ENCODE results near the gene UBQLNL. TPM values are rescaled to one million over a fixed set of nuclear protein-coding genes. Genes with fewer than 3 reads are reported as not detected.
A peak's percentile ranks its signal among the peaks of the same experiment; 100 is the strongest.

The UBQLNL gene
- total and polyA plus RNA-seq, 10 donors: 0.33 to 2.3 (median 0.96) TPM

GRCh38 chr11:5476186-5476819 is 40.2 kb downstream of the UBQLNL start:
- Histone ChIP-seq H3K27ac (no peak overlapping the region), H3K27me3 (replicated peaks in 1 of 7) (peaks cover 0 to 3% (median 0%) of the 10 kb centered on the region in 7 donors), H3K36me3 (no peaks in the 10 kb centered on the region), H3K4me3 (no peak overlapping the region), H3K4me1 (no peaks in the 10 kb centered on the region), H3K9me3 (no peaks in the 10 kb centered on the region)
- no peak for DNase-seq
- intact Hi-C loops (cut with DNase I; ENCODE audit: low total_unique reads): loop anchor here (2.0 kb wide), 1 partner anchor 332 kb away; the partner anchor contains the start of gene OR52N2
- TF ChIP-seq POLR2A (IDR thresholded peaks at IDR 0.05): no peak
- TF ChIP-seq CTCF (IDR thresholded peaks at IDR 0.05 in 8 of 11, conservative IDR thresholded peaks at IDR 0.05 in 3 of 11): peak in 10 of 11 experiments; percentile 28 to 82 (median 70)
- 32 to 47% (median 38%) methylated on average over 2 of the region's 2 CpGs for WGBS, 5 donors

DNA sequence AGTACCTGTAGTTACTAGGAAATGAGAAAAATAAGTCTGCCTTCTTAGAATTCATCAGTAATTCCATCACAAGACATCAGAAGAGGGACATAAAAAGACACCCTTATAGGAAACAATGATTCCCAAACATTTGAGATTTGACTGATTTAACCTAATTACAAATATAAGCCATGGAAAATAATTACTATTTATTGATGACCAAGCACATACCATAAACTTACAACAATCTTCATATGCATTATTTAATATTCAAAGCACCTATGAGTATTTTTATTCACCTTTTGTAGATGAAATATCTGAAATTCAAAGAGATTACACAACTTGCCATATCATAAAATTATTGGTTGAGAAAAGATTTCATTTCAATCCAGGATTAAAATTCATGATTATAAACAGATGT is 42.6 kb downstream of the UBQLNL start:
- DNase-seq: no peak
- TF ChIP-seq POLR2AphosphoS5 (IDR thresholded peaks at IDR 0.05) (no peak), POLR2A (IDR thresholded peaks at IDR 0.05) (no peak), CTCF (IDR thresholded peaks at IDR 0.05 in 8 of 11, conservative IDR thresholded peaks at IDR 0.05 in 3 of 11) (no peak)
- Histone ChIP-seq H3K9me3 (no peaks in the 10 kb centered on the region), H3K4me1 (no peaks in the 10 kb centered on the region), H3K4me3 (no peak overlapping the region), H3K27ac (no peak overlapping the region), H3K27me3 (replicated peaks in 1 of 7) (peaks cover 0 to 3% (median 0%) of the 10 kb centered on the region in 7 donors), H3K36me3 (no peaks in the 10 kb centered on the region)
- intact Hi-C loops (cut with DNase I; ENCODE audit: low total_unique reads): no loop called here

DNA sequence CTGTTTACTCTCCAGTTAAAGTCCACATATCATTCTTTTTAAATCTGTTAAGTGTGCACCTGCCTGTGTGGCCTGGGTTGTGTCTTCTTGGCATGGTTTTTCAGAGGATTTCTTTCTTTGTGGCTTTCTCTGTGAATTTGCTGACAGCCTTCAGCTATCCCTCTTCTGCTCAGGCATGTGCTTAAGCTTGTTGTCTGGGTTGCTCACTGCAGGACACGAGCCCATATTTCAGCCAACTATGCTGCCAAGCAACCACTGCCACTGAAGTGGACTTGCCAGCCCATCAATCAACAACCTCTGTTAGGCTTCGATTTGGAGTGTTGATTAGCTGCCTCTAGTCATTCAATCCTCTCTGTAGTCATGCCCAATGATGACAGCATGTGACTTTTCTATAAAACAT is 49.0 kb downstream of the UBQLNL start:
- DNase-seq: no peak
- no peaks in the 10 kb centered on the region for H3K4me1 ChIP-seq
- H3K4me3 ChIP-seq: no peak overlapping the region
- H3K9me3 ChIP-seq: no peaks in the 10 kb centered on the region
- intact Hi-C loops (cut with DNase I; ENCODE audit: low total_unique reads): no loop called here
- H3K27ac ChIP-seq: no peak overlapping the region
- TF ChIP-seq POLR2A (IDR thresholded peaks at IDR 0.05) (no peak), CTCF (IDR thresholded peaks at IDR 0.05 in 8 of 11, conservative IDR thresholded peaks at IDR 0.05 in 3 of 11) (no peak), POLR2AphosphoS5 (IDR thresholded peaks at IDR 0.05) (no peak)
- peaks cover 0 to 3% (median 0%) of the 10 kb centered on the region in 7 donors for H3K27me3 ChIP-seq (replicated peaks in 1 of 7)
- H3K36me3 ChIP-seq: no peaks in the 10 kb centered on the region
- WGBS, 5 donors: 49 to 84% (median 73%) methylated on average over 2 of the region's 2 CpGs

Other genes with a start within 250 kb of the UBQLNL start
- 1 to 10 TPM in 1 of 7 donors, under 1 TPM in 1, not detected in 5; 0.64 to 1.8 TPM for gene HBE1, start 246.8 kb downstream of the UBQLNL start, total RNA-seq
- under 1 TPM; 0.21 to 0.37 (median 0.32) TPM for gene HBE1, start 246.8 kb downstream of the UBQLNL start, polyA plus RNA-seq
- not detected for gene OR51B4, start 214.8 kb downstream of the UBQLNL start, total RNA-seq
- gene OR51B4, start 214.8 kb downstream of the UBQLNL start, polyA plus RNA-seq: not detected
- gene OR51B2, start 192.4 kb downstream of the UBQLNL start, total RNA-seq: not detected
- not detected for gene OR51B2, start 192.4 kb downstream of the UBQLNL start, polyA plus RNA-seq
- gene OR51B5, start 173.2 kb downstream of the UBQLNL start, total RNA-seq: 1 to 10 TPM in 3 of 7 donors, under 1 TPM in 4; 0.44 to 3.0 (median 0.89) TPM
- not detected for gene OR51B5, start 173.2 kb downstream of the UBQLNL start, polyA plus RNA-seq
- gene OR51B6, start 165.2 kb downstream of the UBQLNL start, total RNA-seq: not detected
- not detected for gene OR51B6, start 165.2 kb downstream of the UBQLNL start, polyA plus RNA-seq
- not detected for gene OR51M1, start 132.9 kb downstream of the UBQLNL start, total RNA-seq
- not detected for gene OR51M1, start 132.9 kb downstream of the UBQLNL start, polyA plus RNA-seq
- not detected for gene OR51Q1, start 94.6 kb downstream of the UBQLNL start, total RNA-seq
- not detected for gene OR51Q1, start 94.6 kb downstream of the UBQLNL start, polyA plus RNA-seq
- gene OR51I1, start 75.2 kb downstream of the UBQLNL start, total RNA-seq: under 1 TPM in 2 of 7 donors, not detected in 5; 0.40 to 0.73 TPM
- gene OR51I1, start 75.2 kb downstream of the UBQLNL start, polyA plus RNA-seq: not detected
- not detected for gene OR51I2, start 67.4 kb downstream of the UBQLNL start, total RNA-seq
- not detected for gene OR51I2, start 67.4 kb downstream of the UBQLNL start, polyA plus RNA-seq
- gene OR52D1, start 28.0 kb downstream of the UBQLNL start, total RNA-seq: not detected
- not detected for gene OR52D1, start 28.0 kb downstream of the UBQLNL start, polyA plus RNA-seq
- 1 to 10 TPM in 3 of 7 donors, under 1 TPM in 4; 0.29 to 3.7 (median 0.52) TPM for gene UBQLN3, start 6.7 kb downstream of the UBQLNL start, total RNA-seq
- gene UBQLN3, start 6.7 kb downstream of the UBQLNL start, polyA plus RNA-seq: not detected
- 1 to 10 TPM in 3 of 7 donors, under 1 TPM in 4; 0.27 to 3.3 (median 0.80) TPM for gene OR52H1, start 31.8 kb upstream of the UBQLNL start, total RNA-seq
- gene OR52H1, start 31.8 kb upstream of the UBQLNL start, polyA plus RNA-seq: not detected
- gene OR52B6, start 64.2 kb upstream of the UBQLNL start, total RNA-seq: not detected
- gene OR52B6, start 64.2 kb upstream of the UBQLNL start, polyA plus RNA-seq: not detected
- 1 to 10 TPM; 1.4 to 6.1 (median 4.3) TPM for gene TRIM6, start 79.9 kb upstream of the UBQLNL start, total RNA-seq
- gene TRIM6, start 79.9 kb upstream of the UBQLNL start, polyA plus RNA-seq: 1 to 10 TPM in 2 of 3 donors, under 1 TPM in 1; 0.72 to 2.7 (median 1.1) TPM
- 10 to 100 TPM; 13.7 to 21.8 (median 17.7) TPM for gene TRIM34, start 108.3 kb upstream of the UBQLNL start, total RNA-seq
- 10 to 100 TPM in 2 of 3 donors, 1 to 10 TPM in 1; 9.5 to 14.0 (median 10.5) TPM for gene TRIM34, start 108.3 kb upstream of the UBQLNL start, polyA plus RNA-seq
- gene TRIM5, start 168.4 kb upstream of the UBQLNL start, total RNA-seq: 10 to 100 TPM; 31.1 to 44.3 (median 34.2) TPM
- gene TRIM5, start 168.4 kb upstream of the UBQLNL start, polyA plus RNA-seq: 10 to 100 TPM in 1 of 3 donors, 1 to 10 TPM in 2; 7.8 to 13.6 (median 9.0) TPM
- 100 to 1,000 TPM; 232 to 336 (median 282) TPM for gene TRIM22, start 173.1 kb upstream of the UBQLNL start, total RNA-seq
- 100 to 1,000 TPM; 152 to 169 (median 162) TPM for gene TRIM22, start 173.1 kb upstream of the UBQLNL start, polyA plus RNA-seq
- 1 to 10 TPM in 4 of 7 donors, under 1 TPM in 3; 0.27 to 1.8 (median 1.0) TPM for gene OR56B1, start 219.7 kb upstream of the UBQLNL start, total RNA-seq
- gene OR56B1, start 219.7 kb upstream of the UBQLNL start, polyA plus RNA-seq: under 1 TPM; 0.06 to 0.11 (median 0.08) TPM
- gene OR52N4, start 237.5 kb upstream of the UBQLNL start, total RNA-seq: 1 to 10 TPM in 6 of 7 donors, under 1 TPM in 1; 0.91 to 6.0 (median 1.6) TPM
- 1 to 10 TPM in 2 of 3 donors, under 1 TPM in 1; 0.99 to 3.7 (median 1.1) TPM for gene OR52N4, start 237.5 kb upstream of the UBQLNL start, polyA plus RNA-seq